ENCODE results near the gene MIP.

GRCh38 chr12:56414401-56414800 is 40.1 kb downstream of the MIP start:
- no peak for TF ChIP-seq CTCF (IDR thresholded peaks at IDR 0.05)
- TF ChIP-seq POLR2A (IDR thresholded peaks at IDR 0.05) = no peak

Measured in sigmoid colon (tissue), 3 donors.